Adipocyte (in vitro differentiated cells): Measurements from ENCODE around the gene PTGDR.

ENCODE experiments used
- DNase-seq: peaks from one replicate; pipeline ENCODE4 v3.0.0-alpha.2; 2015; ENCODE audit warnings: low read depth
- H3K27me3 ChIP-seq: replicated peaks from 2 replicates; pipeline ENCODE4 v1.7.0; 2013; ENCODE audit warnings: mild to moderate bottlenecking, low read length, moderate library complexity; ENCODE audit not compliant: control insufficient read depth, insufficient read depth
- H3K36me3 ChIP-seq: 2 replicates; pipeline ENCODE4 v1.7.0; 2013; ENCODE audit warnings: low read length, mild to moderate bottlenecking, moderate library complexity; ENCODE audit not compliant: control insufficient read depth, insufficient read depth, severe bottlenecking
- H3K4me1 ChIP-seq: 2 replicates; pipeline ENCODE4 v1.7.0; 2013; ENCODE audit warnings: mild to moderate bottlenecking, low read length, moderate library complexity; ENCODE audit not compliant: control insufficient read depth, insufficient read depth
- H3K4me3 ChIP-seq: 2 replicates; pipeline ENCODE4 v1.7.0; 2013; ENCODE audit warnings: mild to moderate bottlenecking, low read length, moderate library complexity
- H3K9ac ChIP-seq: 2 replicates; pipeline ENCODE4 v1.7.0; 2013; ENCODE audit warnings: mild to moderate bottlenecking, low read length, moderate library complexity
- H3K9me3 ChIP-seq: 2 replicates; pipeline ENCODE4 v1.7.0; 2013; ENCODE audit warnings: mild to moderate bottlenecking, low read length, moderate library complexity; ENCODE audit not compliant: control insufficient read depth

The PTGDR gene

GRCh38 chr14:52241087-52241793 lies 26.3 kb upstream of the PTGDR start:
- Histone ChIP-seq H3K4me3 (peak overlapping the region; percentile 47), H3K36me3 (no peaks in the 10 kb centered on the region), H3K9ac (peak overlapping the region; percentile 55), H3K27me3 (no peaks in the 10 kb centered on the region), H3K9me3 (no peaks in the 10 kb centered on the region), H3K4me1 (peaks cover 15% of the 10 kb centered on the region)
- DNase-seq: peak; percentile 92

- Histone ChIP-seq H3K4me3 (no peak overlapping the region), H3K27me3 (no peaks in the 10 kb centered on the region), H3K9me3 (peaks cover 7% of the 10 kb centered on the region), H3K36me3 (no peaks in the 10 kb centered on the region), H3K9ac (no peak overlapping the region), H3K4me1 (peaks cover 15% of the 10 kb centered on the region)
- no peak for DNase-seq
Observed at GRCh38 chr14:52244328-52244727, 23.2 kb upstream of the PTGDR start.

GRCh38 chr14:52244997-52245396 lies 22.5 kb upstream of the PTGDR start:
- H3K9ac ChIP-seq: no peak overlapping the region
- no peak overlapping the region for H3K4me3 ChIP-seq
- peaks cover 15% of the 10 kb centered on the region for H3K4me1 ChIP-seq
- H3K36me3 ChIP-seq: no peaks in the 10 kb centered on the region
- H3K9me3 ChIP-seq: peaks cover 7% of the 10 kb centered on the region
- H3K27me3 ChIP-seq: no peaks in the 10 kb centered on the region
- no peak for DNase-seq

GRCh38 chr14:52248057-52248456 lies 19.4 kb upstream of the PTGDR start:
- DNase-seq: no peak
- Histone ChIP-seq H3K4me3 (no peak overlapping the region), H3K4me1 (peaks cover 2% of the 10 kb centered on the region), H3K9me3 (peaks cover 7% of the 10 kb centered on the region), H3K9ac (no peak overlapping the region), H3K27me3 (no peaks in the 10 kb centered on the region), H3K36me3 (no peaks in the 10 kb centered on the region)

GRCh38 chr14:52251724-52252123 lies 15.8 kb upstream of the PTGDR start:
- Histone ChIP-seq H3K27me3 (no peaks in the 10 kb centered on the region), H3K4me1 (peaks cover 10% of the 10 kb centered on the region), H3K36me3 (no peaks in the 10 kb centered on the region), H3K4me3 (no peak overlapping the region), H3K9me3 (peaks cover 7% of the 10 kb centered on the region), H3K9ac (no peak overlapping the region)
- no peak for DNase-seq

- H3K9ac ChIP-seq: no peak overlapping the region
- H3K4me1 ChIP-seq: peaks cover 10% of the 10 kb centered on the region
- H3K27me3 ChIP-seq: no peaks in the 10 kb centered on the region
- H3K9me3 ChIP-seq: peaks cover under 1% of the 10 kb centered on the region
- H3K4me3 ChIP-seq: no peak overlapping the region
- DNase-seq: peak; percentile 78
- H3K36me3 ChIP-seq: no peaks in the 10 kb centered on the region
Observed at GRCh38 chr14:52253503-52253902, 14.0 kb upstream of the PTGDR start.

GRCh38 chr14:52254086-52254485 lies 13.4 kb upstream of the PTGDR start:
- no peak overlapping the region for H3K9ac ChIP-seq
- H3K4me1 ChIP-seq: peaks cover 10% of the 10 kb centered on the region
- H3K27me3 ChIP-seq: no peaks in the 10 kb centered on the region
- no peak overlapping the region for H3K4me3 ChIP-seq
- no peaks in the 10 kb centered on the region for H3K9me3 ChIP-seq
- no peak for DNase-seq
- no peaks in the 10 kb centered on the region for H3K36me3 ChIP-seq

- no peak overlapping the region for H3K4me3 ChIP-seq
- no peak overlapping the region for H3K9ac ChIP-seq
- no peaks in the 10 kb centered on the region for H3K27me3 ChIP-seq
- peaks cover 2% of the 10 kb centered on the region for H3K4me1 ChIP-seq
- no peaks in the 10 kb centered on the region for H3K9me3 ChIP-seq
- no peaks in the 10 kb centered on the region for H3K36me3 ChIP-seq
- DNase-seq: no peak
Observed at GRCh38 chr14:52258783-52259182, 8.7 kb upstream of the PTGDR start.

- no peak for DNase-seq
- Histone ChIP-seq H3K9ac (no peak overlapping the region), H3K36me3 (no peaks in the 10 kb centered on the region), H3K27me3 (no peaks in the 10 kb centered on the region), H3K4me1 (no peaks in the 10 kb centered on the region), H3K9me3 (no peaks in the 10 kb centered on the region), H3K4me3 (no peak overlapping the region)
Observed at GRCh38 chr14:52259434-52259833, 8.1 kb upstream of the PTGDR start.

GRCh38 chr14:52262600-52262999 lies 4.9 kb upstream of the PTGDR start:
- DNase-seq: no peak
- no peaks in the 10 kb centered on the region for H3K36me3 ChIP-seq
- no peak overlapping the region for H3K9ac ChIP-seq
- no peak overlapping the region for H3K4me3 ChIP-seq
- H3K4me1 ChIP-seq: peaks cover 17% of the 10 kb centered on the region
- no peaks in the 10 kb centered on the region for H3K9me3 ChIP-seq
- H3K27me3 ChIP-seq: no peaks in the 10 kb centered on the region

GRCh38 chr14:52263190-52263589 lies 4.3 kb upstream of the PTGDR start:
- no peak for DNase-seq
- H3K9me3 ChIP-seq: no peaks in the 10 kb centered on the region
- no peak overlapping the region for H3K4me3 ChIP-seq
- peaks cover 23% of the 10 kb centered on the region for H3K4me1 ChIP-seq
- H3K9ac ChIP-seq: no peak overlapping the region
- H3K36me3 ChIP-seq: no peaks in the 10 kb centered on the region
- no peaks in the 10 kb centered on the region for H3K27me3 ChIP-seq

- no peak for DNase-seq
- Histone ChIP-seq H3K9me3 (no peaks in the 10 kb centered on the region), H3K9ac (no peak overlapping the region), H3K4me1 (peaks cover 38% of the 10 kb centered on the region), H3K4me3 (no peak overlapping the region), H3K36me3 (no peaks in the 10 kb centered on the region), H3K27me3 (peaks cover 9% of the 10 kb centered on the region)
Observed at GRCh38 chr14:52265253-52265652, 2.2 kb upstream of the PTGDR start.
